ENCODE measurements around the gene CEPT1. TPM values are rescaled to one million over a fixed set of nuclear protein-coding genes. Genes with fewer than 3 reads are reported as not detected.

The CEPT1 gene
- total RNA-seq, 4 donors from 2014 or later = 38.6 to 61.0 (median 40.2) TPM

GRCh38 chr1:111192658-111193519, 52.9 kb downstream of the CEPT1 start:
- ATAC-seq (ENCODE audit: low FRiP score) = no peak
- no peak for TF ChIP-seq CTCF (IDR thresholded peaks at IDR 0.05)

GRCh38 chr1:111193712-111194480, 53.9 kb downstream of the CEPT1 start:
- ATAC-seq (ENCODE audit: low FRiP score) (no peak), DNase-seq (ENCODE audit: low spot score) (no peak)
- no peak for TF ChIP-seq CTCF (IDR thresholded peaks at IDR 0.05)

More at GRCh38 chr1:111192658-111193519, 52.9 kb downstream of the CEPT1 start:
- DNase-seq (ENCODE audit: low spot score) = no peak

- no peak for TF ChIP-seq CTCF (IDR thresholded peaks at IDR 0.05)
- DNase-seq (ENCODE audit: low spot score) (no peak), ATAC-seq (ENCODE audit: low FRiP score) (no peak)
Observed at GRCh38 chr1:111195002-111195684, 55.1 kb downstream of the CEPT1 start.

DNA sequence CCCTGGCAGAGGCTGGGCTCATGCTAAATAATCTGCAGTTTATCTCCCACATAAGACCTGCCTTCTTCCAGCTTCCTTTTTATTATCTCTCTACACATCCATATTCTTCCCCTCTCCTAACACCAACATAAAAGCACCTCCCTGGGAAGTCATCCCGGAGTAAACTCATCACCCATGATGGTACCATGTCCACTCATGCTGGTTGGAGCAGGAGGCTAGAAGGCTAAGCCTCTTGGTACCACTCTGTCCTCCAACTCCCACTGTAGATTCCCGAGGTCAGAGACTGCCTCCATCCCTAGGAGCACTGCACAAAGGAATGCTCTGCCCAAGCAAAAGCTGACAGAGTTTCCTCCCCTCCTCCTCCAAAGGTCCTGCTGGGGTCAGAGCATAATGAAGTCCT, 56.2 kb downstream of the CEPT1 start:
- no peak for ATAC-seq (ENCODE audit: low FRiP score)
- DNase-seq (ENCODE audit: low spot score) = no peak
- TF ChIP-seq CTCF (IDR thresholded peaks at IDR 0.05) = no peak

DNA sequence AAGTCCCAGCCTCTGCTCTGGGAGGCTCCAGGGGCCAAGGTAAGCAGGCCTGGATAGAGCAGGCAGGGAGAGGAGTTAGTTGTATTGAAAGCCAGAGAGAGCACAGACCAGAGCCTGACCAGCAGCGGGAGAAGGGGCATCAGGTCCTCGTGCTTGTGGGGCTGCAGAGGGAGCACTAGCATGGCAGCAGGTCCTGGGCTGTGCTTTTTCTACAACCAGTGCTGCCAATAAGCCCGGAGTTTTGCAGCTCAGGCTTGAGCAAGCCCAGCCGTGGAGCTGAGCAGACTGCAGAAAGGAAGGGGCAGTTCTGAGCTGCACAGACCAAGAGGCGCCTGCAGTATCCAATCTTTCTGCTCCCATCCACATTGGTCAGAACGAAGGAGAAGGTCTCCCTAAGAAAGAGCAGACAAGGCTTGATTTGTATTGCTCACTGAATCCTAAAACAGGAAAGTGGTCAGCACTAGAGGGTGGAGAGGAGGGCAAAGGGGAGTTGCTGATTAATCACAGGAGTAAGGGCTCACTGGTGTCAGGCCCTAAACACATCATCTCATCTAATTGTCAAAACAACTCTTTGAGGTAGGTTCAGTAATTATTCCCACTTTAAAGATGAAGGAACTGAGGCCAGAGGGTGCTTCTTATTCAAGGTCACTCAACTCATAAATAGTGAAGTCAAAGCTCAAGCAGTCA, 57.7 kb downstream of the CEPT1 start:
- ATAC-seq (ENCODE audit: low FRiP score) (no peak), DNase-seq (ENCODE audit: low spot score) (no peak)
- no peak for TF ChIP-seq CTCF (IDR thresholded peaks at IDR 0.05)

DNA sequence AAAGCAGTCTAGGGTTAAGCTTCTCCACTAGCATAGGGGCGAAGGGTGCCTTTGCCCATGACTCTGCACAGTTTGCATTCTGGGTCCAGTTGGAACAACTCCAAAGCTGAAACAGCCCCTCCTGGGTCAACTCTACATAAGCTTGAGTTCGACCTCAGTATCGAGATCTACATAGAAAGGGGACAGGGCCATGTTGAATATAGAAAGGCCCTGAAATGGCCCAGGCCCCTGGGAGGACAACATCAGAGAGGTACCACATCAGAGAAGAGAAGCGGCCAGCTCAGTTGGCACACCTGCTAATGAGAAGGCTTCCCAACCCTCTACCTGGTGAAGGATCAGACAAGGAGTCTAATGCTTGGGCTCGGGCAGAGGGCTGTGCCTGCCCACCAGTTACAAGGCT, 58.8 kb downstream of the CEPT1 start:
- no peak for TF ChIP-seq CTCF (IDR thresholded peaks at IDR 0.05)
- DNase-seq (ENCODE audit: low spot score) = no peak
- ATAC-seq (ENCODE audit: low FRiP score) = no peak
